ENCODE data around the gene ORMDL1. TPM values are rescaled to one million over a fixed set of nuclear protein-coding genes. Genes with fewer than 3 reads are reported as not detected.

Gene ORMDL1
- total RNA-seq, 2 experiments from 2014 or later, result 104 to 106 TPM

DNA sequence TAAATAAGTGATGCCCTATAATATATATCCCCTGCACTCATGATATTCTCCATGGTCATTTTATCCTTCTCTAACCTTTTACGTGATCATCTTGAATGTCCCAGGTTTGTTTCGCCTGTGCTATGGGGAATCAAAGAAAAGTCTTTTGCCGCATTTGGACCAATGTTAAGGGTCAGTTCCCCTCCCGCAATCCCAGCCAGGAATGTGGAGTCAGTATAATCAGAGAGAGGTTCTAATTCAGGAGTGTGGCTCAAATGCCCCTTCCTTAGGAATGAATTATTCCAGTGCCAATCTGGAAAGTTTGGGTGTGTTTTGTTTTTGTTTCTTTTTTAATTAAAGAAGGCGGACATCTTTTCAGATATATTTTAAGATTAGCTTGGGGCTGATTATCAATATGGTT, 41.9 kb upstream of the ORMDL1 start:
- Mint-ChIP-seq H3K36me3 (ENCODE audit: low read depth) (peaks cover 27% of the 10 kb centered on the region), H3K27ac (no peak overlapping the region), H3K4me1 (ENCODE audit: low read depth) (no peaks in the 10 kb centered on the region), H3K4me3 (no peak overlapping the region), H3K9me3 (no peaks in the 10 kb centered on the region), H3K27me3 (no peaks in the 10 kb centered on the region)
- ATAC-seq (ENCODE audit: poor library complexity) (no peak), DNase-seq (no peak)
- intact Hi-C loops (cut with DNase I, micrococcal nuclease), result no loop called here
- CTCF ChIA-PET, result no interaction called here
- Histone ChIP-seq H3K27me3 (ENCODE audit: control insufficient read depth in 1 of 2, insufficient read depth in 2 of 2, low read length in 2 of 2) (no peaks in the 10 kb centered on the region), H3K27ac (ENCODE audit: low read depth in 1 of 2, low read length in 2 of 2) (no peak overlapping the region), H3K4me1 (ENCODE audit: insufficient read depth, low read length) (no peaks in the 10 kb centered on the region), H3K9me3 (ENCODE audit: control insufficient read depth in 1 of 2, insufficient read depth in 1 of 2, low read length in 2 of 2) (no peaks in the 10 kb centered on the region), H3K36me3 (ENCODE audit: insufficient read depth, low read length) (peaks cover 6% of the 10 kb centered on the region), H3K4me3 (ENCODE audit: low read length) (no peak overlapping the region)
- POLR2A ChIA-PET, result no interaction called here
- TF ChIP-seq, protein P1, sequence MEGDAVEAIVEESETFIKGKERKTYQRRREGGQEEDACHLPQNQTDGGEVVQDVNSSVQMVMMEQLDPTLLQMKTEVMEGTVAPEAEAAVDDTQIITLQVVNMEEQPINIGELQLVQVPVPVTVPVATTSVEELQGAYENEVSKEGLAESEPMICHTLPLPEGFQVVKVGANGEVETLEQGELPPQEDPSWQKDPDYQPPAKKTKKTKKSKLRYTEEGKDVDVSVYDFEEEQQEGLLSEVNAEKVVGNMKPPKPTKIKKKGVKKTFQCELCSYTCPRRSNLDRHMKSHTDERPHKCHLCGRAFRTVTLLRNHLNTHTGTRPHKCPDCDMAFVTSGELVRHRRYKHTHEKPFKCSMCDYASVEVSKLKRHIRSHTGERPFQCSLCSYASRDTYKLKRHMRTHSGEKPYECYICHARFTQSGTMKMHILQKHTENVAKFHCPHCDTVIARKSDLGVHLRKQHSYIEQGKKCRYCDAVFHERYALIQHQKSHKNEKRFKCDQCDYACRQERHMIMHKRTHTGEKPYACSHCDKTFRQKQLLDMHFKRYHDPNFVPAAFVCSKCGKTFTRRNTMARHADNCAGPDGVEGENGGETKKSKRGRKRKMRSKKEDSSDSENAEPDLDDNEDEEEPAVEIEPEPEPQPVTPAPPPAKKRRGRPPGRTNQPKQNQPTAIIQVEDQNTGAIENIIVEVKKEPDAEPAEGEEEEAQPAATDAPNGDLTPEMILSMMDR (IDR thresholded peaks at IDR 0.05), result no peak

DNA sequence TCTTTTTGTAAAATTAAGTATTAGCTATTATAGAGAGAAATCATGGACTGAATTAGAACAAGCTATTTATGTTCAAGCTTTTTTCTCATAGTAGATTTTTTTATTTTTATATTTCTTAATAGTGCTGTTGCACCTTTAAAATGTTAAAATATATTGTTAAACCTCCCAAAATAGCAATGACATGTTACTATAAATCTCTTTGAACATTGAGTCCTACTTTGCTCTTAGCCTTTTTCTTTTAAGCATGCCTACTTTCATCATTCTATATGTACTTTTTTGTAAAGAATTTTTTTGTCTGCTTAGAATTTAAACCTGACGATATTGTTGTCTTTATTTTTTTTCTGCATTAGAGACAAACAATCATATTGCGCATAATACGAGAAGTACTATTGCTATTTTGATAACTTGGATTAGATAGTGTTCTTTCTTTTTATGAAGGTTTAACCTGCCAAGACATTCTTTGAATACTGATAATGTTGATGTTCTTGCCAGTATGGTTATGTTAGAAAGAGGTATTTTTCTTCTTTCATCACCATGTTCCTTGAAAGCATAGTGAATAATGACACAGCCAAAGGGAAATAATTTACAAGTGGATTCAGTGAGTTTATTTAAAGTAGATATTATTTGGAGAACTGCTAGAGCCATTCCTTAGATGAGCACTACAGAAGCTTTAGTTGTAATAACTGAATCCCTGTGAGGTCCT, 40.7 kb upstream of the ORMDL1 start:
- H3K27ac ChIP-seq (ENCODE audit: low read depth in 1 of 2, low read length in 2 of 2), result no peak overlapping the region
- H3K27me3 Mint-ChIP-seq, result no peaks in the 10 kb centered on the region
- no peak for ATAC-seq (ENCODE audit: poor library complexity)
- TF ChIP-seq, protein P1 (IDR thresholded peaks at IDR 0.05), result no peak
- POLR2A ChIA-PET, result no interaction called here
- H3K4me1 ChIP-seq (ENCODE audit: insufficient read depth, low read length), result no peaks in the 10 kb centered on the region
- no peak overlapping the region for H3K27ac Mint-ChIP-seq
- intact Hi-C loops (cut with DNase I, micrococcal nuclease), result no loop called here
- peaks cover 10% of the 10 kb centered on the region for H3K36me3 ChIP-seq (ENCODE audit: insufficient read depth, low read length)
- H3K9me3 Mint-ChIP-seq, result no peaks in the 10 kb centered on the region
- no peak for DNase-seq
- CTCF ChIA-PET, result no interaction called here
- H3K4me1 Mint-ChIP-seq (ENCODE audit: low read depth), result no peaks in the 10 kb centered on the region
- no peak overlapping the region for H3K4me3 Mint-ChIP-seq
- H3K36me3 Mint-ChIP-seq (ENCODE audit: low read depth), result peaks cover 28% of the 10 kb centered on the region
- H3K4me3 ChIP-seq (ENCODE audit: low read length), result no peak overlapping the region
- no peaks in the 10 kb centered on the region for H3K9me3 ChIP-seq (ENCODE audit: control insufficient read depth in 1 of 2, insufficient read depth in 1 of 2, low read length in 2 of 2)
- no peaks in the 10 kb centered on the region for H3K27me3 ChIP-seq (ENCODE audit: control insufficient read depth in 1 of 2, insufficient read depth in 2 of 2, low read length in 2 of 2)

DNA sequence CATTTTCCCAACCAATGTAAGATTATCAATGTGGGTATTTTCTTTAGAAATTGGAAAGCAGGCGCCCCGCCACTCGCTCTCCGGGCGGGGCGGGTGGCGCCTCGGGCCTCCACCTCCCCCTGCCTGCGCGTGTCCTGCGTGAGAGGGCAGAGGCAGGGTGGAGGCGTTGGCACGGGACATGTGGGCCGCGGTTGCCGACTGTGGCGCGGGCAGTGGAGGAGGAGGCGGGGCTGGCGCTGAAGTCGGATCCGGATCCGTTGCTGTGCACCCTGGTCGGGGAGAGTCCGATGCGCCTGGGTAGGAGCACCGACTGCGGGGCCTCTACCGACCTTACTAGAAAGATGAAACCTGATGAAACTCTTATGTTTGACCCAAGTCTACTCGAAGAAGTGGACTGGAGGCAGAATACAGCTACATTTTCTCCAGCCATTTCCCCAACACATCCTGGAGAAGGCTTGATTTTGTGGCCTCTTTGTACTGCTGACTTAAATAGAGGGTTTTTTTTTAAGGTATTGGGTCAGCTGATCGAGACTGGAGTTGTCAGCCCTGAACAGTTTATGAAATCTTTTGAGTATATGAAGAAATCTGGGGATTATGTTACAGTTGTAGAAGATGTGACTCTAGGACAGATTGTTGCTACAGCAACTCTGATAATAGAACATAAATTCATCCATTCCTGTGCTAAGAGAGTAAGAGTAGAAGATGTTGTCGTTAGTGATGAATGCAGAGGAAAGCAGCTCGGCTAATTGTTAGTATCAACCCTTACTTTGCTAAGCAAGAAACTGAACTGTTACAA, 38.0 kb upstream of the ORMDL1 start:
- no peak overlapping the region for H3K4me3 ChIP-seq (ENCODE audit: low read length)
- TF ChIP-seq, protein P1 (IDR thresholded peaks at IDR 0.05), result no peak
- H3K4me1 ChIP-seq (ENCODE audit: insufficient read depth, low read length), result no peaks in the 10 kb centered on the region
- H3K36me3 Mint-ChIP-seq (ENCODE audit: low read depth), result peaks cover 40% of the 10 kb centered on the region
- H3K27ac Mint-ChIP-seq, result no peak overlapping the region
- DNase-seq (no peak), ATAC-seq (ENCODE audit: poor library complexity) (no peak)
- no peaks in the 10 kb centered on the region for H3K4me1 Mint-ChIP-seq (ENCODE audit: low read depth)
- no peaks in the 10 kb centered on the region for H3K9me3 Mint-ChIP-seq
- H3K27me3 ChIP-seq (ENCODE audit: control insufficient read depth in 1 of 2, insufficient read depth in 2 of 2, low read length in 2 of 2), result no peaks in the 10 kb centered on the region
- no peaks in the 10 kb centered on the region for H3K9me3 ChIP-seq (ENCODE audit: control insufficient read depth in 1 of 2, insufficient read depth in 1 of 2, low read length in 2 of 2)
- POLR2A ChIA-PET, result no interaction called here
- H3K27me3 Mint-ChIP-seq, result no peaks in the 10 kb centered on the region
- no peak overlapping the region for H3K27ac ChIP-seq (ENCODE audit: low read depth in 1 of 2, low read length in 2 of 2)
- CTCF ChIA-PET, result no interaction called here
- no peak overlapping the region for H3K4me3 Mint-ChIP-seq
- H3K36me3 ChIP-seq (ENCODE audit: insufficient read depth, low read length), result peaks cover 16% of the 10 kb centered on the region
- intact Hi-C loops (cut with DNase I, micrococcal nuclease), result no loop called here

Data from CD4-positive, alpha-beta T cell (primary cell).